WTC11 (cell line): Measurements from ENCODE around the gene CCSER2. TPM values are rescaled to one million over a fixed set of nuclear protein-coding genes. Genes with fewer than 3 reads are reported as not detected.

Experiments
- ATAC-seq: fragments of 200-7000 bp; cut with Tn5 transposase; 2 replicates; pipeline ENCODE4 v1.10.0; 2021; ENCODE audit warnings: mild to moderate bottlenecking, moderate library complexity
- CTCF ChIA-PET: fragments of 300-600 bp; sonication (Branson Sonifier 250); formaldehyde crosslinking; loops from one replicate; lab custom pipeline; 2021; ENCODE audit warnings: antibody characterized with exemption; lab: Charles Lee
- POLR2A ChIA-PET: fragments of 350-600 bp; sonication (Branson Sonifier 250); formaldehyde crosslinking; loops from one replicate; lab custom pipeline; 2021; ENCODE audit warnings: antibody characterized with exemption; lab: Charles Lee
- DNase-seq: peaks from one replicate; pipeline ENCODE4 v3.0.0; 2021; ENCODE audit warnings: low spot score
- H3K27ac Mint-ChIP-seq: 2 replicates; pipeline ENCODE4 v1.8.0; 2021; ENCODE audit warnings: mixed read lengths
- H3K27me3 Mint-ChIP-seq: 2 replicates; pipeline ENCODE4 v1.8.0; 2021; ENCODE audit warnings: low read depth, mild to moderate bottlenecking, moderate library complexity, mixed read lengths
- H3K36me3 Mint-ChIP-seq: 2 replicates; pipeline ENCODE4 v1.8.0; 2021; ENCODE audit warnings: mixed read lengths
- H3K4me1 Mint-ChIP-seq: 2 replicates; pipeline ENCODE4 v1.8.0; 2022; ENCODE audit warnings: mixed read lengths
- H3K4me3 Mint-ChIP-seq: 2 replicates; pipeline ENCODE4 v1.8.0; 2021; ENCODE audit warnings: mild to moderate bottlenecking, moderate library complexity, mixed read lengths
- H3K9me3 Mint-ChIP-seq: 2 replicates; pipeline ENCODE4 v1.8.0; 2021; ENCODE audit warnings: mixed read lengths
- ATF1 ChIP-seq: sonication (generic); formaldehyde crosslinking; IDR thresholded peaks from 2 replicates; pipeline ENCODE4 v1.8.1; 2023; ENCODE audit warnings: mild to moderate bottlenecking, moderate library complexity, missing genetic modification reagents
- CBFB ChIP-seq: sonication (generic); formaldehyde crosslinking; IDR thresholded peaks from 2 replicates; pipeline ENCODE4 v1.8.1; 2022; ENCODE audit warnings: mild to moderate bottlenecking, low read depth, missing genetic modification reagents
- CREB1 ChIP-seq: sonication (generic); formaldehyde crosslinking; IDR thresholded peaks from 2 replicates; pipeline ENCODE4 v1.8.0; 2023; ENCODE audit warnings: mild to moderate bottlenecking, missing genetic modification reagents
- E2F4 ChIP-seq: sonication (generic); formaldehyde crosslinking; IDR thresholded peaks from 2 replicates; pipeline ENCODE4 v1.8.1; 2022; ENCODE audit warnings: low read depth, mild to moderate bottlenecking, moderate library complexity, missing genetic modification reagents, borderline replicate concordance
- E2F5 ChIP-seq: sonication (generic); formaldehyde crosslinking; IDR thresholded peaks from 2 replicates; pipeline ENCODE4 v1.8.1; 2022; ENCODE audit warnings: mild to moderate bottlenecking, moderate library complexity, missing genetic modification reagents
- EMX1 ChIP-seq: fragments of 250-450 bp; sonication (Bioruptor Pico); IDR thresholded peaks from 2 replicates; pipeline ENCODE4 v1.8.0; 2021; ENCODE audit warnings: mild to moderate bottlenecking
- FOXK1 ChIP-seq: sonication (generic); formaldehyde crosslinking; IDR thresholded peaks from 2 replicates; pipeline ENCODE4 v1.8.0; 2022; ENCODE audit warnings: mild to moderate bottlenecking, moderate library complexity, missing genetic modification reagents
- GTF2I ChIP-seq: fragments of 250-450 bp; sonication (Bioruptor Pico); conservative IDR thresholded peaks from 2 replicates; pipeline ENCODE4 v1.4.0; 2021; ENCODE audit warnings: mild to moderate bottlenecking
- KAT7 ChIP-seq: sonication (generic); formaldehyde crosslinking; IDR thresholded peaks from 2 replicates; pipeline ENCODE4 v1.8.1; 2023; ENCODE audit warnings: missing genetic modification reagents, mild to moderate bottlenecking, borderline replicate concordance
- MXD4 ChIP-seq: fragments of 250-450 bp; sonication (Bioruptor Pico); IDR thresholded peaks from 2 replicates; pipeline ENCODE4 v1.8.0; 2021; ENCODE audit warnings: mild to moderate bottlenecking, moderate library complexity, borderline replicate concordance
- NR2C2 ChIP-seq: sonication (generic); formaldehyde crosslinking; IDR thresholded peaks from 2 replicates; pipeline ENCODE4 v1.8.0; 2022; ENCODE audit warnings: mild to moderate bottlenecking, missing genetic modification reagents
- TEAD1 ChIP-seq: sonication (generic); formaldehyde crosslinking; IDR thresholded peaks from 2 replicates; pipeline ENCODE4 v1.8.0; 2022; ENCODE audit warnings: mild to moderate bottlenecking, missing genetic modification reagents
- TEAD4 ChIP-seq: sonication (generic); formaldehyde crosslinking; IDR thresholded peaks from 2 replicates; pipeline ENCODE4 v1.8.0; 2022; ENCODE audit warnings: mild to moderate bottlenecking, missing genetic modification reagents
- ZBTB43 ChIP-seq: sonication (generic); formaldehyde crosslinking; IDR thresholded peaks from 2 replicates; pipeline ENCODE4 v1.8.1; 2023; ENCODE audit warnings: mild to moderate bottlenecking, missing genetic modification reagents
- ZNF138 ChIP-seq: sonication (generic); formaldehyde crosslinking; conservative IDR thresholded peaks from 2 replicates; pipeline ENCODE4 v1.8.1; 2022; ENCODE audit warnings: mild to moderate bottlenecking, moderate library complexity, missing genetic modification reagents
- ZNF396 ChIP-seq: fragments of 250-450 bp; sonication (Bioruptor Pico); IDR thresholded peaks from 2 replicates; pipeline ENCODE4 v1.8.0; 2021; ENCODE audit warnings: mild to moderate bottlenecking, moderate library complexity, borderline replicate concordance
- ZNF423 ChIP-seq: fragments of 250-450 bp; sonication (Bioruptor Pico); IDR thresholded peaks from 2 replicates; pipeline ENCODE4 v2.1.2; 2022; ENCODE audit warnings: mild to moderate bottlenecking, moderate library complexity
- ZNF671 ChIP-seq: fragments of 250-450 bp; sonication (Bioruptor Pico); IDR thresholded peaks from 2 replicates; pipeline ENCODE4 v1.8.0; 2021; ENCODE audit warnings: mild to moderate bottlenecking
- total RNA-seq: library from RNA; stranded (reverse); gene quantifications from 3 replicates; pipeline ENCODE4 v1.2.3, GENCODE V29; 2021
- TF ChIP-seq, protein P1 (sequence below): fragments of 250-450 bp; sonication (Bioruptor Pico); IDR thresholded peaks from 2 replicates; pipeline ENCODE4 v1.8.0; 2021; ENCODE audit warnings: mild to moderate bottlenecking
- TF ChIP-seq, protein P2 (sequence below): sonication (generic); formaldehyde crosslinking; IDR thresholded peaks from 2 replicates; pipeline ENCODE4 v1.8.1; 2023; ENCODE audit warnings: mild to moderate bottlenecking, missing genetic modification reagents, borderline replicate concordance

CCSER2 gene
- total RNA-seq, 1 experiment from 2014 or later: 30.6 TPM

- no peak overlapping the region for H3K4me3 Mint-ChIP-seq
- no peaks in the 10 kb centered on the region for H3K27me3 Mint-ChIP-seq
- ChIA-PET CTCF (interaction anchor here (0.7 to 2.2 kb wide), 8 partner anchors 11 to 1214 kb away, joined by 3 to 28 read pairs (median 4); no protein-coding TSS in a partner anchor), POLR2A (interaction anchor here (0.7 kb wide), 1 partner anchor 182 kb away, joined by 6 read pairs; no protein-coding TSS in a partner anchor)
- peak overlapping the region; percentile 35 for H3K27ac Mint-ChIP-seq
- no peaks in the 10 kb centered on the region for H3K36me3 Mint-ChIP-seq
- peaks cover 28% of the 10 kb centered on the region for H3K4me1 Mint-ChIP-seq
- no peak for DNase-seq
- no peaks in the 10 kb centered on the region for H3K9me3 Mint-ChIP-seq
- no peak for TF ChIP-seq EMX1
- TF ChIP-seq TEAD4 (CRISPR knock-in tag): no peak
- TF ChIP-seq CBFB (CRISPR knock-in tag): no peak
- no peak for TF ChIP-seq TEAD1 (CRISPR knock-in tag)
- no peak for TF ChIP-seq ZNF138 (CRISPR knock-in tag)
- TF ChIP-seq ZNF423 (CRISPR knock-in tag): no peak
- no peak for TF ChIP-seq ZNF671 (CRISPR knock-in tag)
- TF ChIP-seq CREB1 (CRISPR knock-in tag): no peak
- TF ChIP-seq, protein P1, sequence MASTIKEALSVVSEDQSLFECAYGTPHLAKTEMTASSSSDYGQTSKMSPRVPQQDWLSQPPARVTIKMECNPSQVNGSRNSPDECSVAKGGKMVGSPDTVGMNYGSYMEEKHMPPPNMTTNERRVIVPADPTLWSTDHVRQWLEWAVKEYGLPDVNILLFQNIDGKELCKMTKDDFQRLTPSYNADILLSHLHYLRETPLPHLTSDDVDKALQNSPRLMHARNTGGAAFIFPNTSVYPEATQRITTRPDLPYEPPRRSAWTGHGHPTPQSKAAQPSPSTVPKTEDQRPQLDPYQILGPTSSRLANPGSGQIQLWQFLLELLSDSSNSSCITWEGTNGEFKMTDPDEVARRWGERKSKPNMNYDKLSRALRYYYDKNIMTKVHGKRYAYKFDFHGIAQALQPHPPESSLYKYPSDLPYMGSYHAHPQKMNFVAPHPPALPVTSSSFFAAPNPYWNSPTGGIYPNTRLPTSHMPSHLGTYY: no peak
- no peak for TF ChIP-seq KAT7 (CRISPR knock-in tag)
- TF ChIP-seq NR2C2 (CRISPR knock-in tag): no peak
- TF ChIP-seq ZNF396 (CRISPR knock-in tag): no peak
- TF ChIP-seq, all 79 proteins: peak for 0
- no peak; the same call in 1 of the 2 replicates for ATAC-seq
These were observed 12.5 kb downstream of the CCSER2 start for GRCh38 chr10:84340632-84341537.

GRCh38 chr10:84341538-84341856, 13.1 kb downstream of the CCSER2 start:
- H3K27me3 Mint-ChIP-seq: no peaks in the 10 kb centered on the region
- H3K4me3 Mint-ChIP-seq: no peak overlapping the region
- peak; percentile 60 for ATAC-seq
- peak; percentile 32 for DNase-seq
- no peaks in the 10 kb centered on the region for H3K9me3 Mint-ChIP-seq
- peaks cover 28% of the 10 kb centered on the region for H3K4me1 Mint-ChIP-seq
- no peak overlapping the region for H3K27ac Mint-ChIP-seq
- TF ChIP-seq ZBTB43 (CRISPR knock-in tag) (no peak), FOXK1 (CRISPR knock-in tag) (no peak), E2F4 (CRISPR knock-in tag) (no peak)
- peaks cover 3% of the 10 kb centered on the region; the same call in 1 of the 2 replicates for H3K36me3 Mint-ChIP-seq
- POLR2A ChIA-PET: no interaction called here
- CTCF ChIA-PET: interaction anchor here (0.7 to 2.2 kb wide), 8 partner anchors 11 to 1214 kb away, joined by 3 to 28 read pairs (median 4); no protein-coding TSS in a partner anchor

DNA sequence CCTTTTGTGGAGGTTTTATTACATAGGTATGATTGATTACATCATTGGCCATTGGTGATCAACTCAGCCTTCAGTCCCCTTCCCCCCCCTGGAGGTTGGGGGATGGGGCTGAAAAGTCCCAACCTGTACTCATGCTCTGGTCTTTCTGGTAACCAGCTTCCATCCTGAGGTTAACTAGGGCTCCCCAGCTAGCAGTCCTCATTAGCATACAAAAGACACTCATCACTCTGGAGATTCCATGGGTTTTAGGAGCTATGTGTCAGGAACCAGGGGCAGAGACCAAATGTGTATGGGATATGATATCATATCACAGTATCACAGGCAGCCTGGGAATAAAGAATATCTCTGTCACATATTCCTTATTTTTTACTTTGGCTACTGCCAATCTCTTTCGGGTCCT, 13.6 kb downstream of the CCSER2 start:
- Mint-ChIP-seq H3K9me3 (peaks cover 3% of the 10 kb centered on the region), H3K27me3 (no peaks in the 10 kb centered on the region), H3K4me1 (peaks cover 28% of the 10 kb centered on the region), H3K36me3 (peaks cover 7% of the 10 kb centered on the region), H3K27ac (no peak overlapping the region), H3K4me3 (no peak overlapping the region)
- ChIA-PET POLR2A (no interaction called here), CTCF (interaction anchor here (1.2 to 2.2 kb wide), 7 partner anchors 10 to 207 kb away, joined by 3 to 28 read pairs (median 4); no protein-coding TSS in a partner anchor)
- DNase-seq (no peak), ATAC-seq (peak; percentile 81)
- TF ChIP-seq GTF2I (CRISPR knock-in tag) (no peak), E2F5 (CRISPR knock-in tag) (no peak), ATF1 (no peak), MXD4 (CRISPR knock-in tag) (no peak)
- TF ChIP-seq, protein P2, sequence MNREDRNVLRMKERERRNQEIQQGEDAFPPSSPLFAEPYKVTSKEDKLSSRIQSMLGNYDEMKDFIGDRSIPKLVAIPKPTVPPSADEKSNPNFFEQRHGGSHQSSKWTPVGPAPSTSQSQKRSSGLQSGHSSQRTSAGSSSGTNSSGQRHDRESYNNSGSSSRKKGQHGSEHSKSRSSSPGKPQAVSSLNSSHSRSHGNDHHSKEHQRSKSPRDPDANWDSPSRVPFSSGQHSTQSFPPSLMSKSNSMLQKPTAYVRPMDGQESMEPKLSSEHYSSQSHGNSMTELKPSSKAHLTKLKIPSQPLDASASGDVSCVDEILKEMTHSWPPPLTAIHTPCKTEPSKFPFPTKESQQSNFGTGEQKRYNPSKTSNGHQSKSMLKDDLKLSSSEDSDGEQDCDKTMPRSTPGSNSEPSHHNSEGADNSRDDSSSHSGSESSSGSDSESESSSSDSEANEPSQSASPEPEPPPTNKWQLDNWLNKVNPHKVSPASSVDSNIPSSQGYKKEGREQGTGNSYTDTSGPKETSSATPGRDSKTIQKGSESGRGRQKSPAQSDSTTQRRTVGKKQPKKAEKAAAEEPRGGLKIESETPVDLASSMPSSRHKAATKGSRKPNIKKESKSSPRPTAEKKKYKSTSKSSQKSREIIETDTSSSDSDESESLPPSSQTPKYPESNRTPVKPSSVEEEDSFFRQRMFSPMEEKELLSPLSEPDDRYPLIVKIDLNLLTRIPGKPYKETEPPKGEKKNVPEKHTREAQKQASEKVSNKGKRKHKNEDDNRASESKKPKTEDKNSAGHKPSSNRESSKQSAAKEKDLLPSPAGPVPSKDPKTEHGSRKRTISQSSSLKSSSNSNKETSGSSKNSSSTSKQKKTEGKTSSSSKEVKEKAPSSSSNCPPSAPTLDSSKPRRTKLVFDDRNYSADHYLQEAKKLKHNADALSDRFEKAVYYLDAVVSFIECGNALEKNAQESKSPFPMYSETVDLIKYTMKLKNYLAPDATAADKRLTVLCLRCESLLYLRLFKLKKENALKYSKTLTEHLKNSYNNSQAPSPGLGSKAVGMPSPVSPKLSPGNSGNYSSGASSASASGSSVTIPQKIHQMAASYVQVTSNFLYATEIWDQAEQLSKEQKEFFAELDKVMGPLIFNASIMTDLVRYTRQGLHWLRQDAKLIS (CRISPR knock-in tag): no peak
